ENCODE measurements around the gene TMC7. TPM values are rescaled to one million over a fixed set of nuclear protein-coding genes. Genes with fewer than 3 reads are reported as not detected.

The TMC7 gene
- total and polyA plus RNA-seq, 9 of the 15 experiments (the other 6 are each of a cell fraction or from before 2014, with no cell fraction given), result 0.08 to 2.0 (median 1.5) TPM

- FAIRE-seq (no peak), ATAC-seq (no peak), DNase-seq (ENCODE audit: extremely low read depth in 1 of 4, low spot score in 3 of 4) (no peak)
- POLR2A ChIA-PET, result interaction anchor here (0.6 kb wide), 1 partner anchor 12 kb away, joined by 3 read pairs; no protein-coding TSS in a partner anchor
- intact Hi-C loops (cut with micrococcal nuclease), result loop anchor here (5.0 kb wide), 1 partner anchor 106 kb away; the partner anchor contains the start of gene TMC7
- CTCF ChIA-PET (ENCODE audit: low intra/inter-chr PET ratio), result no interaction called here
- no peaks in the 10 kb centered on the region for H3K9me1 ChIP-seq (ENCODE audit: control insufficient read depth, insufficient read depth, low read length)
- in situ Hi-C loops (cut with MboI), result loop anchor here (5.0 to 10.0 kb wide), 2 partner anchors 289 to 426 kb away; no protein-coding TSS in a partner anchor
- no peaks in the 10 kb centered on the region for H4K20me1 ChIP-seq (replicated peaks; ENCODE audit: control insufficient read depth, insufficient read depth, low read length)
- no peak overlapping the region for H3K27ac ChIP-seq (ENCODE audit: extremely low read depth, low read depth, low read length)
- TF ChIP-seq PCBP1 (IDR thresholded peaks at IDR 0.05; ENCODE audit: low read depth, low read length, poor library complexity, severe bottlenecking) (no peak), ZNF76 (CRISPR knock-in tag; IDR thresholded peaks at IDR 0.05; ENCODE audit: borderline replicate concordance) (no peak), ZNF695 (CRISPR knock-in tag; IDR thresholded peaks at IDR 0.05) (no peak)
- TF ChIP-seq, protein P1, sequence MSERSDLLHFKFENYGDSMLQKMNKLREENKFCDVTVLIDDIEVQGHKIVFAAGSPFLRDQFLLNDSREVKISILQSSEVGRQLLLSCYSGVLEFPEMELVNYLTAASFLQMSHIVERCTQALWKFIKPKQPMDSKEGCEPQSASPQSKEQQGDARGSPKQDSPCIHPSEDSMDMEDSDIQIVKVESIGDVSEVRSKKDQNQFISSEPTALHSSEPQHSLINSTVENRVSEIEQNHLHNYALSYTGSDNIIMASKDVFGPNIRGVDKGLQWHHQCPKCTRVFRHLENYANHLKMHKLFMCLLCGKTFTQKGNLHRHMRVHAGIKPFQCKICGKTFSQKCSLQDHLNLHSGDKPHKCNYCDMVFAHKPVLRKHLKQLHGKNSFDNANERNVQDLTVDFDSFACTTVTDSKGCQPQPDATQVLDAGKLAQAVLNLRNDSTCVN (CRISPR knock-in tag; IDR thresholded peaks at IDR 0.05), result no peak
- WGBS (ENCODE audit: insufficient coverage, low coverage, missing lambda C conversion rate), result 27% methylated on average over 5 of the region's 5 CpGs
- H2AFZ ChIP-seq (ENCODE audit: low read depth, low read length), result no peak overlapping the region
- H3K4me2 ChIP-seq (ENCODE audit: insufficient read depth, low read length), result no peak overlapping the region
- no peaks in the 10 kb centered on the region for H3K36me3 ChIP-seq (ENCODE audit: control insufficient read depth, insufficient read depth, low read length)
- peaks cover 10 to 13% of the 10 kb centered on the region in 2 experiments; a peak in 4 of 5 replicates for H3K4me1 ChIP-seq (replicated peaks in 1 of 2; ENCODE audit: control insufficient read depth in 2 of 2, insufficient read depth in 2 of 2, low read length in 2 of 2)
- no peak overlapping the region for H3K4me3 ChIP-seq
- H3K9ac ChIP-seq (ENCODE audit: insufficient read depth in 1 of 2, low read depth in 2 of 2, low read length in 2 of 2), result no peak overlapping the region
- no TSS peak for BruUV-seq (replicated peaks)
- H3K27me3 ChIP-seq (ENCODE audit: control insufficient read depth in 2 of 2, insufficient read depth in 2 of 2, low read length in 2 of 2), result no peaks in the 10 kb centered on the region
- H3K79me2 ChIP-seq (ENCODE audit: control insufficient read depth, insufficient read depth, low read length), result no peaks in the 10 kb centered on the region
- H3K9me3 ChIP-seq (replicated peaks; ENCODE audit: control insufficient read depth, insufficient read depth, low read depth, low read length), result no peaks in the 10 kb centered on the region
These were observed 104.7 kb downstream of the TMC7 start for GRCh38 chr16:19088341-19088916.

Measured in K562 (cell line).